B cell (primary cell): ENCODE results near the gene CYYR1. TPM values are rescaled to one million over a fixed set of nuclear protein-coding genes. Genes with fewer than 3 reads are reported as not detected.

Source experiments
- ATAC-seq: fragments of 200-7000 bp; cut with Tn5 transposase; one replicate; pipeline ENCODE4 v1.10.0; 2021; ENCODE audit warnings: low read depth, mild to moderate bottlenecking, moderate number of reproducible peaks, moderate library complexity
- CTCF ChIA-PET: fragments of 350-600 bp; sonication (Branson Sonifier 250); formaldehyde crosslinking; loops from one replicate; lab custom pipeline; 2021; ENCODE audit warnings: antibody characterized with exemption, inconsistent platforms; lab: Charles Lee
- POLR2A ChIA-PET: fragments of 350-600 bp; sonication (Branson Sonifier 250); formaldehyde crosslinking; loops from one replicate; lab custom pipeline; 2021; ENCODE audit warnings: antibody characterized with exemption; lab: Charles Lee
- DNase-seq: peaks from one replicate; pipeline ENCODE4 v3.0.0; 2013
- H2AFZ ChIP-seq: 2 replicates; pipeline ENCODE4 v1.6.1; 2012; ENCODE audit warnings: mild to moderate bottlenecking, low read depth, low read length; ENCODE audit not compliant: insufficient read depth, poor library complexity, severe bottlenecking
- H3K27ac ChIP-seq, 2 donors: 1 replicate in 1 of 2; 2 replicates in 1 of 2; pipeline ENCODE4 v1.5.1; 2012 to 2013; ENCODE audit warnings: low read length in 2 of 2, mild to moderate bottlenecking in 2 of 2, moderate library complexity in 1 of 2
- H3K27me3 ChIP-seq, 4 experiments: fragments of 200-600 bp in 1 of 4; sonication (generic) in 1 of 4; replicated peaks in 1 of 4; 1 replicate in 2 of 4; 2 replicates in 2 of 4; pipeline versions ENCODE4 v1.6.1 to v1.7.0; 2013 to 2016; ENCODE audit warnings: low read length in 3 of 4, mild to moderate bottlenecking in 2 of 4, mixed read lengths in 1 of 4, moderate library complexity in 1 of 4; ENCODE audit not compliant: insufficient read depth in 4 of 4, control insufficient read depth in 3 of 4; ENCODE audit errors: control extremely low read depth in 1 of 4
- H3K36me3 ChIP-seq, 2 experiments: replicated peaks in 1 of 2; 1 replicate in 1 of 2; 2 replicates in 1 of 2; pipeline versions ENCODE4 v1.6.1 to v1.7.1; 2013; ENCODE audit warnings: low read length in 1 of 2; ENCODE audit not compliant: insufficient read depth in 2 of 2, control insufficient read depth in 1 of 2; ENCODE audit errors: control extremely low read depth in 1 of 2, extremely low read depth in 1 of 2
- H3K4me1 ChIP-seq, 2 donors: fragments of 200-600 bp in 1 of 2; sonication (generic) in 1 of 2; 1 replicate in 1 of 2; 2 replicates in 1 of 2; pipeline versions ENCODE4 v1.5.1 to v1.6.1; 2013 to 2017; ENCODE audit warnings: low read length in 2 of 2; ENCODE audit not compliant: control insufficient read depth in 2 of 2, insufficient read depth in 2 of 2
- H3K4me2 ChIP-seq: replicated peaks from 2 replicates; pipeline ENCODE3; 2012; ENCODE audit warnings: mild to moderate bottlenecking, low read depth, low read length; ENCODE audit not compliant: poor library complexity, severe bottlenecking
- H3K4me3 ChIP-seq, 5 experiments: fragments of 200-600 bp in 1 of 5; sonication (generic) in 1 of 5; 1 replicate in 3 of 5; 2 replicates in 2 of 5; pipeline versions ENCODE4 v1.5.1 to v1.7.0; 2011 to 2016; ENCODE audit warnings: low read length in 4 of 5, mild to moderate bottlenecking in 4 of 5, low read depth in 2 of 5, control low read depth in 1 of 5, moderate library complexity in 1 of 5; ENCODE audit not compliant: insufficient read depth in 1 of 5; ENCODE audit errors: control extremely low read depth in 1 of 5, extremely low read depth in 1 of 5
- H3K79me2 ChIP-seq: fragments of 200-600 bp; sonication (generic); one replicate; pipeline ENCODE4 v1.6.0; 2016; ENCODE audit warnings: low read length; ENCODE audit not compliant: control insufficient read depth, insufficient read depth
- H3K9ac ChIP-seq: fragments of 200-600 bp; sonication (generic); 2 replicates; pipeline ENCODE4 v1.6.1; 2017; ENCODE audit warnings: mild to moderate bottlenecking, low read length, moderate library complexity
- H3K9me3 ChIP-seq, 3 donors: one replicate each; pipeline versions ENCODE4 v1.6.1 to v1.7.1; 2013; ENCODE audit warnings: low read length in 2 of 3; ENCODE audit not compliant: control insufficient read depth in 2 of 3, insufficient read depth in 1 of 3; ENCODE audit errors: control extremely low read depth in 1 of 3
- H4K20me1 ChIP-seq: 2 replicates; pipeline ENCODE4 v1.6.0; 2012; ENCODE audit warnings: mild to moderate bottlenecking, low read length; ENCODE audit not compliant: insufficient read depth, control insufficient read depth, poor library complexity, severe bottlenecking
- H3K27ac Mint-ChIP-seq: one replicate; pipeline ENCODE4 v1.8.0; 2021; ENCODE audit warnings: mixed read lengths
- H3K27me3 Mint-ChIP-seq: one replicate; pipeline ENCODE4 v1.8.0; 2021; ENCODE audit warnings: mixed read lengths
- H3K4me1 Mint-ChIP-seq: one replicate; pipeline ENCODE4 v1.8.0; 2021; ENCODE audit warnings: mixed read lengths
- H3K4me3 Mint-ChIP-seq: one replicate; pipeline ENCODE4 v1.8.0; 2021; ENCODE audit warnings: mixed read lengths
- H3K9me3 Mint-ChIP-seq: one replicate; pipeline ENCODE4 v1.8.0; 2022; ENCODE audit warnings: mixed read lengths; ENCODE audit not compliant: insufficient read depth
- EZH2 ChIP-seq: IDR thresholded peaks from 2 replicates; pipeline ENCODE4 v1.6.1; 2012; ENCODE audit warnings: borderline replicate concordance, low read depth, mild to moderate bottlenecking, moderate library complexity, low read length; ENCODE audit not compliant: insufficient read depth, poor library complexity, severe bottlenecking
- WGBS: methylation state at CpG from one replicate; pipeline ENCODE4 v1.1.5; 2013; ENCODE audit warnings: missing lambda C conversion rate; ENCODE audit not compliant: insufficient coverage; 5-methylcytosine and 5-hydroxymethylcytosine counted together
- intact Hi-C: fragments of 100-400 bp; cut with micrococcal nuclease; formaldehyde crosslinking; loops from one replicate; pipeline ENCODE4 v1.10.0; 2022
- polyA plus RNA-seq: library from polyadenylated mRNA; depleted of rRNA; stranded (reverse); fragments of >200 nt; gene quantifications from 2 replicates; pipeline ENCODE4 v1.2.3, GENCODE V29; 2012
- total RNA-seq, 2 donors: library from RNA; stranded (reverse); fragments of 120-200 nt in 1 of 2; gene quantifications; 1 replicate in 1 of 2; 2 replicates in 1 of 2; pipeline versions ENCODE4 v1.2.3 to v1.2.4, GENCODE V29; 2013 to 2022
- TF ChIP-seq, protein P1 (sequence below): fragments of 200-600 bp; IDR thresholded peaks from one replicate; pipeline ENCODE4 v1.8.0; 2022; ENCODE audit warnings: antibody characterized with exemption, mild to moderate bottlenecking

The CYYR1 gene
- total and polyA plus RNA-seq, 2 donors (not counting 1 experiment from before 2014, with no cell fraction given): not detected

- DNase-seq: no peak
- no peaks in the 10 kb centered on the region for H3K36me3 ChIP-seq
- H3K4me1 ChIP-seq: no peaks in the 10 kb centered on the region
- no peaks in the 10 kb centered on the region for H4K20me1 ChIP-seq
- H3K27ac ChIP-seq: no peak overlapping the region
- WGBS: 71% methylated on average over 1 of the region's 2 CpGs
- Mint-ChIP-seq H3K27me3 (no peaks in the 10 kb centered on the region), H3K4me1 (no peaks in the 10 kb centered on the region), H3K9me3 (no peaks in the 10 kb centered on the region), H3K27ac (no peak overlapping the region), H3K4me3 (no peak overlapping the region)
- TF ChIP-seq EZH2: no peak
- intact Hi-C loops: no loop called here
- H3K9me3 ChIP-seq: peaks cover 0 to 3% (median 0%) of the 10 kb centered on the region in 3 donors
- ATAC-seq: no peak
- H3K27me3 ChIP-seq: no peaks in the 10 kb centered on the region
- no peak overlapping the region for H2AFZ ChIP-seq
- CTCF ChIA-PET: no interaction called here
- H3K9ac ChIP-seq: no peak overlapping the region
- H3K79me2 ChIP-seq: no peaks in the 10 kb centered on the region
- POLR2A ChIA-PET: no interaction called here
- no peak overlapping the region for H3K4me2 ChIP-seq
- H3K4me3 ChIP-seq: no peak overlapping the region
Observed at GRCh38 chr21:26508903-26509302, 64.2 kb downstream of the CYYR1 start.

GRCh38 chr21:26506956-26507355 lies 66.1 kb downstream of the CYYR1 start:
- Histone ChIP-seq H3K4me2 (no peak overlapping the region), H3K27ac (no peak overlapping the region), H4K20me1 (no peaks in the 10 kb centered on the region), H3K9me3 (no peaks in the 10 kb centered on the region), H3K27me3 (no peaks in the 10 kb centered on the region), H3K36me3 (no peaks in the 10 kb centered on the region), H3K9ac (no peak overlapping the region), H3K4me3 (no peak overlapping the region), H2AFZ (no peak overlapping the region), H3K4me1 (no peaks in the 10 kb centered on the region), H3K79me2 (no peaks in the 10 kb centered on the region)
- ATAC-seq (no peak), DNase-seq (no peak)
- ChIA-PET POLR2A (no interaction called here), CTCF (no interaction called here)
- Mint-ChIP-seq H3K4me3 (no peak overlapping the region), H3K27ac (no peak overlapping the region), H3K9me3 (no peaks in the 10 kb centered on the region), H3K4me1 (no peaks in the 10 kb centered on the region), H3K27me3 (no peaks in the 10 kb centered on the region)
- TF ChIP-seq, protein P1, sequence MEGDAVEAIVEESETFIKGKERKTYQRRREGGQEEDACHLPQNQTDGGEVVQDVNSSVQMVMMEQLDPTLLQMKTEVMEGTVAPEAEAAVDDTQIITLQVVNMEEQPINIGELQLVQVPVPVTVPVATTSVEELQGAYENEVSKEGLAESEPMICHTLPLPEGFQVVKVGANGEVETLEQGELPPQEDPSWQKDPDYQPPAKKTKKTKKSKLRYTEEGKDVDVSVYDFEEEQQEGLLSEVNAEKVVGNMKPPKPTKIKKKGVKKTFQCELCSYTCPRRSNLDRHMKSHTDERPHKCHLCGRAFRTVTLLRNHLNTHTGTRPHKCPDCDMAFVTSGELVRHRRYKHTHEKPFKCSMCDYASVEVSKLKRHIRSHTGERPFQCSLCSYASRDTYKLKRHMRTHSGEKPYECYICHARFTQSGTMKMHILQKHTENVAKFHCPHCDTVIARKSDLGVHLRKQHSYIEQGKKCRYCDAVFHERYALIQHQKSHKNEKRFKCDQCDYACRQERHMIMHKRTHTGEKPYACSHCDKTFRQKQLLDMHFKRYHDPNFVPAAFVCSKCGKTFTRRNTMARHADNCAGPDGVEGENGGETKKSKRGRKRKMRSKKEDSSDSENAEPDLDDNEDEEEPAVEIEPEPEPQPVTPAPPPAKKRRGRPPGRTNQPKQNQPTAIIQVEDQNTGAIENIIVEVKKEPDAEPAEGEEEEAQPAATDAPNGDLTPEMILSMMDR: no peak
- TF ChIP-seq EZH2: no peak
- intact Hi-C loops: no loop called here
- WGBS: no CpG with 5 or more reads among the region's 1 CpG
